ENCODE results near the gene OR51I2.

Gene OR51I2

GRCh38 chr11:5449023-5449422 is at the start of gene OR51I2:
TSS of gene OR51I2 (plus strand) at chr11:5449323. CDS start at chr11:5453489, 4,166 bp downstream.
- no peak for FAIRE-seq

GRCh38 chr11:5405173-5405572 is 44.0 kb upstream of the OR51I2 start:
- no peak for FAIRE-seq

- no peak for FAIRE-seq
Observed at GRCh38 chr11:5420993-5421392, 28.1 kb upstream of the OR51I2 start.

- FAIRE-seq: no peak
Observed at GRCh38 chr11:5421811-5422210, 27.3 kb upstream of the OR51I2 start, which contains the start of gene OR51Q1. TSS of gene OR51Q1 (plus strand) at chr11:5422111. CDS start at chr11:5422201, 90 bp downstream.

- FAIRE-seq: no peak
Observed at GRCh38 chr11:5423131-5423530, 26.0 kb upstream of the OR51I2 start.

GRCh38 chr11:5441414-5441813 is 7.7 kb upstream of the OR51I2 start, which contains the start of gene OR51I1:
TSS of gene OR51I1 (minus strand) at chr11:5441514. CDS start at chr11:5441514, 0 bp downstream.
- no peak for FAIRE-seq

- FAIRE-seq: no peak
Observed at GRCh38 chr11:5443835-5444393, 5.2 kb upstream of the OR51I2 start.

GRCh38 chr11:5449432-5449831 is 309 bp downstream of the OR51I2 start:
- FAIRE-seq: no peak

GRCh38 chr11:5460983-5461621 is 12.0 kb downstream of the OR51I2 start:
- no peak for FAIRE-seq

GRCh38 chr11:5467527-5467926 is 18.4 kb downstream of the OR51I2 start:
- FAIRE-seq: no peak

GRCh38 chr11:5473921-5474320 is 24.8 kb downstream of the OR51I2 start:
- FAIRE-seq: no peak

- FAIRE-seq: no peak
Observed at GRCh38 chr11:5476186-5476819, 27.2 kb downstream of the OR51I2 start.

- no peak for FAIRE-seq
Observed at GRCh38 chr11:5486003-5486402, 36.9 kb downstream of the OR51I2 start.

- FAIRE-seq: no peak
Observed at GRCh38 chr11:5486421-5486820, 37.3 kb downstream of the OR51I2 start.

GRCh38 chr11:5488385-5488784 is 39.3 kb downstream of the OR51I2 start, which contains the start of gene OR52D1:
TSS of gene OR52D1 (plus strand) at chr11:5488685. CDS start at chr11:5488707, 22 bp downstream.
- FAIRE-seq: no peak

GRCh38 chr11:5488798-5489399 is 39.8 kb downstream of the OR51I2 start:
- FAIRE-seq: no peak

GRCh38 chr11:5489576-5490357 is 40.6 kb downstream of the OR51I2 start:
- no peak for FAIRE-seq

- FAIRE-seq: no peak
Observed at GRCh38 chr11:5499671-5500070, 50.5 kb downstream of the OR51I2 start.

GRCh38 chr11:5500393-5500801 is 51.3 kb downstream of the OR51I2 start:
- FAIRE-seq: no peak

GRCh38 chr11:5504403-5504921 is 55.3 kb downstream of the OR51I2 start:
- FAIRE-seq: no peak

GRCh38 chr11:5505363-5506048 is 56.4 kb downstream of the OR51I2 start:
- no peak for FAIRE-seq

Data from colon (tissue), 2 donors.